KMS-11 (cell line): ENCODE measurements around the gene FYB1.

Source experiments
- H2AFZ ChIP-seq: fragments of 200-600 bp; sonication (generic); 2 replicates; pipeline ENCODE4 v1.6.1; 2016; ENCODE audit warnings: antibody characterized with exemption, mixed run types, low read depth
- H3K27ac ChIP-seq: fragments of 200-600 bp; sonication (generic); 2 replicates; pipeline ENCODE4 v1.6.1; 2016; ENCODE audit warnings: mild to moderate bottlenecking, mixed run types
- H3K27me3 ChIP-seq: fragments of 200-600 bp; sonication (generic); 2 replicates; pipeline ENCODE4 v1.6.1; 2017; ENCODE audit warnings: mild to moderate bottlenecking, low read depth, mixed run types, moderate library complexity; ENCODE audit not compliant: insufficient read depth
- H3K36me3 ChIP-seq: fragments of 200-600 bp; sonication (generic); 2 replicates; pipeline ENCODE4 v1.6.1; 2017; ENCODE audit warnings: mild to moderate bottlenecking, mixed run types; ENCODE audit not compliant: insufficient read depth
- H3K4me1 ChIP-seq: fragments of 200-600 bp; sonication (generic); 2 replicates; pipeline ENCODE4 v1.6.1; 2016; ENCODE audit warnings: mild to moderate bottlenecking, low read depth, mixed run types; ENCODE audit not compliant: poor library complexity, severe bottlenecking
- H3K4me2 ChIP-seq: fragments of 200-600 bp; sonication (generic); 2 replicates; pipeline ENCODE4 v1.7.0; 2016; ENCODE audit warnings: mild to moderate bottlenecking, mixed run types
- H3K4me3 ChIP-seq: fragments of 200-600 bp; sonication (generic); IDR thresholded peaks from 2 replicates; pipeline ENCODE4 v1.6.1; 2017; ENCODE audit warnings: low read depth, low read length, mixed read lengths; ENCODE audit not compliant: insufficient read depth
- H3K79me2 ChIP-seq: fragments of 200-600 bp; sonication (generic); 2 replicates; pipeline ENCODE4 v1.6.1; 2016; ENCODE audit warnings: low read depth, mixed run types; ENCODE audit not compliant: insufficient read depth
- H3K9ac ChIP-seq: fragments of 200-600 bp; sonication (generic); 2 replicates; pipeline ENCODE4 v1.6.1; 2016; ENCODE audit warnings: mild to moderate bottlenecking, mixed run types
- H4K20me1 ChIP-seq: fragments of 200-600 bp; sonication (generic); 2 replicates; pipeline ENCODE4 v1.6.1; 2016; ENCODE audit warnings: mild to moderate bottlenecking, mixed run types; ENCODE audit not compliant: insufficient read depth
- CTCF ChIP-seq: fragments of 200-600 bp; sonication (generic); conservative IDR thresholded peaks from 2 replicates; pipeline ENCODE4 v1.6.1; 2017; ENCODE audit warnings: low read depth, mild to moderate bottlenecking, antibody characterized with exemption, low read length, moderate library complexity, mixed read lengths

The FYB1 gene

GRCh38 chr5:39158786-39159185 lies 60.6 kb downstream of the FYB1 start:
- H3K9ac ChIP-seq = no peak overlapping the region
- H3K4me2 ChIP-seq = no peak overlapping the region
- no peaks in the 10 kb centered on the region for H3K79me2 ChIP-seq
- H3K27ac ChIP-seq = no peak overlapping the region
- H3K4me1 ChIP-seq = no peaks in the 10 kb centered on the region
- no peak overlapping the region for H2AFZ ChIP-seq
- no peak overlapping the region for H3K4me3 ChIP-seq
- H3K36me3 ChIP-seq = no peaks in the 10 kb centered on the region
- no peaks in the 10 kb centered on the region for H3K27me3 ChIP-seq
- no peak for TF ChIP-seq CTCF
- no peaks in the 10 kb centered on the region for H4K20me1 ChIP-seq

GRCh38 chr5:39158127-39158593 lies 61.2 kb downstream of the FYB1 start:
- no peak for TF ChIP-seq CTCF
- H4K20me1 ChIP-seq = no peaks in the 10 kb centered on the region
- H3K4me1 ChIP-seq = no peaks in the 10 kb centered on the region
- no peak overlapping the region for H3K9ac ChIP-seq
- H3K27ac ChIP-seq = no peak overlapping the region
- H3K27me3 ChIP-seq = no peaks in the 10 kb centered on the region
- H3K4me3 ChIP-seq = no peak overlapping the region
- H2AFZ ChIP-seq = no peak overlapping the region
- H3K4me2 ChIP-seq = no peak overlapping the region
- H3K79me2 ChIP-seq = no peaks in the 10 kb centered on the region
- no peaks in the 10 kb centered on the region for H3K36me3 ChIP-seq

- Histone ChIP-seq H4K20me1 (no peaks in the 10 kb centered on the region), H3K27ac (no peak overlapping the region), H3K4me3 (no peak overlapping the region), H3K36me3 (no peaks in the 10 kb centered on the region), H3K79me2 (no peaks in the 10 kb centered on the region), H3K9ac (no peak overlapping the region), H3K27me3 (no peaks in the 10 kb centered on the region), H3K4me1 (no peaks in the 10 kb centered on the region), H3K4me2 (no peak overlapping the region), H2AFZ (no peak overlapping the region)
- TF ChIP-seq CTCF = no peak
Observed at GRCh38 chr5:39157701-39158100, 61.7 kb downstream of the FYB1 start.

GRCh38 chr5:39156082-39156481 lies 63.3 kb downstream of the FYB1 start:
- TF ChIP-seq CTCF = no peak
- H3K27me3 ChIP-seq = no peaks in the 10 kb centered on the region
- H3K27ac ChIP-seq = no peak overlapping the region
- H3K79me2 ChIP-seq = no peaks in the 10 kb centered on the region
- H3K4me3 ChIP-seq = no peak overlapping the region
- H3K36me3 ChIP-seq = no peaks in the 10 kb centered on the region
- H2AFZ ChIP-seq = no peak overlapping the region
- no peaks in the 10 kb centered on the region for H3K4me1 ChIP-seq
- no peaks in the 10 kb centered on the region for H4K20me1 ChIP-seq
- no peak overlapping the region for H3K4me2 ChIP-seq
- H3K9ac ChIP-seq = no peak overlapping the region
